NB4 (cell line): Measurements from ENCODE around the gene CHST14.

Experiments used
- MYC ChIP-seq: IDR thresholded peaks from 2 replicates; pipeline ENCODE4 v1.6.1; 2011; ENCODE audit warnings: low read depth, low read length
- POLR2A ChIP-seq: IDR thresholded peaks from 2 replicates; pipeline ENCODE4 v1.6.1; 2011; ENCODE audit warnings: mild to moderate bottlenecking; ENCODE audit not compliant: insufficient read length; ENCODE audit errors: extremely low read depth
- TF ChIP-seq, protein P1 (sequence below): IDR thresholded peaks from one replicate; pipeline ENCODE4 v1.5.1; 2012; ENCODE audit warnings: low read depth, low read length
- TF ChIP-seq, protein P2 (sequence below): IDR thresholded peaks from 2 replicates; pipeline ENCODE4 v1.6.1; 2011; ENCODE audit warnings: low read depth, low read length

DNA sequence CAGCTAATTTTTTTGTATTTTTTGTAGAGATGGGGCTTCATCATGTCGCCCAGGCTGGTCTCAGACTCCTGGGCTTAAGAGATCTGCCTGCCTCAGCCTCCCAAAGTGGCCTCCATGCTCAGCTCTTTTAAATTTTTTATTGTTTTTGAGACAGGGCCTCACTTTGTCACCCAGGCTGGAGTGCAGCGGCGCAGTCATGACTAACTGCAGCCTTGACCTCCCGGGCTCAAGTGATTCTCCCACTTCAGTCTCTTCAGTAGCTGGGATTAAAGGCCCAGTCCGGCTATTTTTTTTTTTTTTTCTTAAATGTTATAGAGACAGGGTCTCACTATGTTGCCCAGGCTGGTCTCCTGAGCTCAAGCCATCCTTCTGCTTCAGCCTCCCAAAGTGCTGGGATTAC, 45.1 kb upstream of the CHST14 start:
- TF ChIP-seq, protein P1, sequence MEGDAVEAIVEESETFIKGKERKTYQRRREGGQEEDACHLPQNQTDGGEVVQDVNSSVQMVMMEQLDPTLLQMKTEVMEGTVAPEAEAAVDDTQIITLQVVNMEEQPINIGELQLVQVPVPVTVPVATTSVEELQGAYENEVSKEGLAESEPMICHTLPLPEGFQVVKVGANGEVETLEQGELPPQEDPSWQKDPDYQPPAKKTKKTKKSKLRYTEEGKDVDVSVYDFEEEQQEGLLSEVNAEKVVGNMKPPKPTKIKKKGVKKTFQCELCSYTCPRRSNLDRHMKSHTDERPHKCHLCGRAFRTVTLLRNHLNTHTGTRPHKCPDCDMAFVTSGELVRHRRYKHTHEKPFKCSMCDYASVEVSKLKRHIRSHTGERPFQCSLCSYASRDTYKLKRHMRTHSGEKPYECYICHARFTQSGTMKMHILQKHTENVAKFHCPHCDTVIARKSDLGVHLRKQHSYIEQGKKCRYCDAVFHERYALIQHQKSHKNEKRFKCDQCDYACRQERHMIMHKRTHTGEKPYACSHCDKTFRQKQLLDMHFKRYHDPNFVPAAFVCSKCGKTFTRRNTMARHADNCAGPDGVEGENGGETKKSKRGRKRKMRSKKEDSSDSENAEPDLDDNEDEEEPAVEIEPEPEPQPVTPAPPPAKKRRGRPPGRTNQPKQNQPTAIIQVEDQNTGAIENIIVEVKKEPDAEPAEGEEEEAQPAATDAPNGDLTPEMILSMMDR: no peak
- TF ChIP-seq, protein P2, sequence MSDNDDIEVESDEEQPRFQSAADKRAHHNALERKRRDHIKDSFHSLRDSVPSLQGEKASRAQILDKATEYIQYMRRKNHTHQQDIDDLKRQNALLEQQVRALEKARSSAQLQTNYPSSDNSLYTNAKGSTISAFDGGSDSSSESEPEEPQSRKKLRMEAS: no peak
- TF ChIP-seq POLR2A (no peak), MYC (no peak)
